ENCODE measurements around the gene DCTD. TPM values are rescaled to one million over a fixed set of nuclear protein-coding genes. Genes with fewer than 3 reads are reported as not detected.

DCTD gene
- total and polyA plus RNA-seq, 2 of the 13 experiments (the other 11 are each of a cell fraction or from before 2014, with no cell fraction given), result 85.1 to 95.3 TPM

GRCh38 chr4:182897601-182898478 is 19.3 kb downstream of the DCTD start (continued):
- TF ChIP-seq E2F2 (CRISPR knock-in tag; IDR thresholded peaks at IDR 0.05; ENCODE audit: borderline replicate concordance) (no peak), MXI1 (IDR thresholded peaks at IDR 0.05; ENCODE audit: borderline replicate concordance, low read depth, low read length) (peak; percentile 62; the same call in 1 of the 3 replicates), ZBTB42 (CRISPR knock-in tag; IDR thresholded peaks at IDR 0.05) (no peak), XBP1 (CRISPR knock-in tag; IDR thresholded peaks at IDR 0.05) (no peak), SNAPC5 (CRISPR knock-in tag; IDR thresholded peaks at IDR 0.05; ENCODE audit: borderline replicate concordance) (0 out of 2 replicates have a peak, but pooled peaks have one; percentile 9), UBTF (CRISPR knock-in tag; IDR thresholded peaks at IDR 0.05) (peak; percentile 90), MEF2D (CRISPR knock-in tag; IDR thresholded peaks at IDR 0.05) (no peak), ZNF878 (CRISPR knock-in tag; IDR thresholded peaks at IDR 0.05) (peak; percentile 82), MNT (IDR thresholded peaks at IDR 0.05) (0 out of 2 replicates have a peak, but pooled peaks have one; percentile 35), ZNF121 (CRISPR knock-in tag; IDR thresholded peaks at IDR 0.05) (peak; percentile 67), NAIF1 (CRISPR knock-in tag; IDR thresholded peaks at IDR 0.05; ENCODE audit: borderline replicate concordance) (no peak), KAT2B (IDR thresholded peaks at IDR 0.05; ENCODE audit: borderline replicate concordance, low read depth, low read length) (no peak), IKZF5 (CRISPR knock-in tag; IDR thresholded peaks at IDR 0.05) (peak; percentile 98), KDM3A (CRISPR knock-in tag; IDR thresholded peaks at IDR 0.05; ENCODE audit: low read depth) (peak; percentile 95), CCAR2 (optimal IDR thresholded peaks at IDR 0.05; ENCODE audit: low read depth, low read length) (no peak), TEF (CRISPR knock-in tag; IDR thresholded peaks at IDR 0.05) (no peak), MYC (CRISPR knock-in tag; IDR thresholded peaks at IDR 0.05; ENCODE audit: borderline replicate concordance) (peak; percentile 97), TEAD3 (CRISPR knock-in tag; optimal IDR thresholded peaks at IDR 0.05; ENCODE audit: borderline replicate concordance) (peak; percentile 85), FLYWCH1 (CRISPR knock-in tag; IDR thresholded peaks at IDR 0.05) (no peak; the same call in 1 of the 2 replicates), ZBTB7A (CRISPR knock-in tag; IDR thresholded peaks at IDR 0.05) (no peak), JUN (CRISPR knock-in tag; IDR thresholded peaks at IDR 0.05) (0 out of 2 replicates have a peak, but pooled peaks have one; percentile 66)

Data from HepG2 (cell line).